Left ventricle myocardium inferior (tissue), 1 donor: Measurements from ENCODE around the gene NPHS2. TPM values are rescaled to one million over a fixed set of nuclear protein-coding genes. Genes with fewer than 3 reads are reported as not detected.
A peak's percentile ranks its signal among the peaks of the same experiment; 100 is the strongest.

ENCODE experiments used
- DNase-seq: peaks from one replicate; pipeline ENCODE4 v3.0.0-alpha.2; 2020
- H3K27ac ChIP-seq: fragments of 200-600 bp; replicated peaks from 2 replicates; pipeline ENCODE4 v1.8.0; 2021
- H3K27me3 ChIP-seq: fragments of 200-600 bp; 2 replicates; pipeline ENCODE4 v1.8.0; 2021; ENCODE audit warnings: low read depth
- H3K36me3 ChIP-seq: fragments of 200-600 bp; 2 replicates; pipeline ENCODE4 v1.8.0; 2021
- H3K4me1 ChIP-seq: fragments of 200-600 bp; 2 replicates; pipeline ENCODE4 v1.8.0; 2021
- H3K4me3 ChIP-seq: fragments of 200-600 bp; 2 replicates; pipeline ENCODE4 v1.8.0; 2021; ENCODE audit warnings: mild to moderate bottlenecking, moderate library complexity
- H3K9me3 ChIP-seq: fragments of 200-600 bp; replicated peaks from 2 replicates; pipeline ENCODE4 v1.8.0; 2021
- intact Hi-C: fragments of 100-400 bp; cut with micrococcal nuclease; formaldehyde crosslinking; loops from one replicate; pipeline ENCODE4 v1.11.0; 2022
- long read RNA-seq: library from polyadenylated mRNA; unstranded; transcript quantifications from one replicate; pipeline ENCODE4 v2.0.0, GENCODE V29; 2021
- total RNA-seq: library from RNA; stranded (reverse); fragmentation: NEBNext Ultra II Directional; extraction: Animal tissue kit (Norgen Biotek cat#: 25700); gene quantifications from one replicate; pipeline ENCODE4 v1.2.1, GENCODE V29; 2021
- TF ChIP-seq, protein P1 (sequence below): fragments of 200-600 bp; IDR thresholded peaks from 2 replicates; pipeline ENCODE4 v1.8.0; 2021; ENCODE audit warnings: antibody characterized with exemption, mild to moderate bottlenecking, borderline replicate concordance
- donor health status: DM: no; HTN: yes; CAD: no; lungs with severe emphysema.

NPHS2 gene
- total RNA-seq = not detected
- long read RNA-seq = 0 reads

DNA sequence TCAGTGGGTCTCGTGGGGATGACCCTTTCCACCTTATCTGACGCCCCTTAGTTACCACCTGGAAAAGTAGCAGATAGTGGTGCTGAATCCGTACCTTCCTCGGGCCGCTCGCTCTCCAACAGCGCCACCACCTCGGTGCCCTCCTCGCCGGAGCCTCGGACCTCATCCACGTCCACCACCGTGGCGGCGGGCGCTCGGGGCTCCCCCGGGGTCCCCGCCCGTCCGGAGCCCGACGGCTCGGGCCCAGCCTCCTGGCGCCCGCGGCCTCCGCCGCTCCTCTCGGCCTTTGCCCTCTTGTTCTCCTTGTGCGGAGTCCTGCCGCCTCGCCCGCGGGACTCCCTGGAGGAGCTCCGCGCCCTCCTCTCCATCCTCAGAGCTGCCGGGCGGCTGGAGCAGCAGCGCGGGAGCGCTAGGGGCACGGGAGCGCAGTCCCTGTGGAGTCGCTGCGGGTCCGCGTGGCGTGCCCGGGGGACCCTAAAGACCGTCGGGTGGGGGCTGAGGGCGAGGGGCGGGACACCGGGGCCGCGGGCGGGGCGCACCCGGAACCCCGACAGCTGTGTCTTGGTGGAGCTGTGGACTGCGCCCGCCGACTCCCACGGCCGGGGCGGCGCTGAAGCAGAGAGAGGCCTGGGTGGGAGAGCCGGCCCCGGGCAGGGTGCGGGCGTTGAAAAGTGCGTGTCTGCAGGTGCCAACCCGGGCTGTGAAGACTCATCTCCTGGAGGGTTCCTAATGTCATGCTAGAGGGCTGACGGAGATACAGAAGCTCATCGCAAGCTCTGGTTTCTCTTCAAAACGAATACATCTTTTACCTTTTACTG, at the start of gene NPHS2:
TSS of gene NPHS2 (minus strand) at position 452 of the 818 bp plus-strand sequence. CDS start at position 368, 84 bp downstream.
- intact Hi-C loops = no loop called here
- TF ChIP-seq, protein P1, sequence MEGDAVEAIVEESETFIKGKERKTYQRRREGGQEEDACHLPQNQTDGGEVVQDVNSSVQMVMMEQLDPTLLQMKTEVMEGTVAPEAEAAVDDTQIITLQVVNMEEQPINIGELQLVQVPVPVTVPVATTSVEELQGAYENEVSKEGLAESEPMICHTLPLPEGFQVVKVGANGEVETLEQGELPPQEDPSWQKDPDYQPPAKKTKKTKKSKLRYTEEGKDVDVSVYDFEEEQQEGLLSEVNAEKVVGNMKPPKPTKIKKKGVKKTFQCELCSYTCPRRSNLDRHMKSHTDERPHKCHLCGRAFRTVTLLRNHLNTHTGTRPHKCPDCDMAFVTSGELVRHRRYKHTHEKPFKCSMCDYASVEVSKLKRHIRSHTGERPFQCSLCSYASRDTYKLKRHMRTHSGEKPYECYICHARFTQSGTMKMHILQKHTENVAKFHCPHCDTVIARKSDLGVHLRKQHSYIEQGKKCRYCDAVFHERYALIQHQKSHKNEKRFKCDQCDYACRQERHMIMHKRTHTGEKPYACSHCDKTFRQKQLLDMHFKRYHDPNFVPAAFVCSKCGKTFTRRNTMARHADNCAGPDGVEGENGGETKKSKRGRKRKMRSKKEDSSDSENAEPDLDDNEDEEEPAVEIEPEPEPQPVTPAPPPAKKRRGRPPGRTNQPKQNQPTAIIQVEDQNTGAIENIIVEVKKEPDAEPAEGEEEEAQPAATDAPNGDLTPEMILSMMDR = no peak

GRCh38 chr1:179612361-179612760, 36.6 kb upstream of the NPHS2 start:
- no peaks in the 10 kb centered on the region for H3K36me3 ChIP-seq
- DNase-seq = no peak
- H3K4me1 ChIP-seq = no peaks in the 10 kb centered on the region
- no peaks in the 10 kb centered on the region for H3K9me3 ChIP-seq
- H3K4me3 ChIP-seq = no peak overlapping the region
- peaks cover 63% of the 10 kb centered on the region for H3K27me3 ChIP-seq
- intact Hi-C loops = no loop called here
- TF ChIP-seq, protein P1 = no peak
- no peak overlapping the region for H3K27ac ChIP-seq

More for the DNA sequence above, at the start of gene NPHS2:
- H3K27ac ChIP-seq = no peak within 1 kb of the TSS
- DNase-seq = no peak
- H3K27me3 ChIP-seq = peaks cover 95% of the 10 kb centered on the region
- no peaks in the 10 kb centered on the region for H3K36me3 ChIP-seq
- H3K9me3 ChIP-seq = no peaks in the 10 kb centered on the region
- H3K4me3 ChIP-seq = peak within 1 kb of the TSS; percentile 33
- H3K4me1 ChIP-seq = peaks cover 8% of the 10 kb centered on the region

DNA sequence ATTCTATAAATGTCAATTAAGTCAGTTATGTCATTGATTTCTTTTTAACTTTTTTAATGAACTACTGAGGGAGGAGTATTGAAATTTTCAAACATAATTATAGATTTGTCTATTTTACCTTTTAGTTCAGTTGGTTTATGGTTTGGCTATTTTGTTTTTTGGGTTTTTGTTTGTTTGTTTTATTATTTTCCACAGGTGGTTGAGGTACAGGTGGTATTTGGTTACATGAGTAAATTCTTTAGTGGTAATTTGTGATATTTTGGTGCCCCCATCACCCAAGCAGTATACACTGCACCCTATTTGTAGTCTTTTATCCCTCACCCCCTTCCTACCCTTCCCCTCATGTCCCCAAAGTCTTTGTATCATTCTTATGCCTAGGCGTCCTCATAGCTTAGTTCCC, 25.3 kb upstream of the NPHS2 start:
- TF ChIP-seq, protein P1 = no peak
- no peak for DNase-seq
- intact Hi-C loops = no loop called here

GRCh38 chr1:179599623-179600249, 24.0 kb upstream of the NPHS2 start:
- H3K4me3 ChIP-seq = no peak overlapping the region
- TF ChIP-seq, protein P1 = peak; percentile 42
- H3K27me3 ChIP-seq = peaks cover 24% of the 10 kb centered on the region
- intact Hi-C loops = no loop called here
- no peak for DNase-seq
- no peaks in the 10 kb centered on the region for H3K36me3 ChIP-seq
- peaks cover 11% of the 10 kb centered on the region for H3K9me3 ChIP-seq
- H3K4me1 ChIP-seq = no peaks in the 10 kb centered on the region
- H3K27ac ChIP-seq = no peak overlapping the region

More for the DNA sequence above, 25.3 kb upstream of the NPHS2 start:
- H3K27me3 ChIP-seq = peaks cover 22% of the 10 kb centered on the region
- no peak overlapping the region for H3K27ac ChIP-seq
- H3K9me3 ChIP-seq = peaks cover 11% of the 10 kb centered on the region
- no peak overlapping the region for H3K4me3 ChIP-seq
- H3K4me1 ChIP-seq = no peaks in the 10 kb centered on the region
- no peaks in the 10 kb centered on the region for H3K36me3 ChIP-seq

DNA sequence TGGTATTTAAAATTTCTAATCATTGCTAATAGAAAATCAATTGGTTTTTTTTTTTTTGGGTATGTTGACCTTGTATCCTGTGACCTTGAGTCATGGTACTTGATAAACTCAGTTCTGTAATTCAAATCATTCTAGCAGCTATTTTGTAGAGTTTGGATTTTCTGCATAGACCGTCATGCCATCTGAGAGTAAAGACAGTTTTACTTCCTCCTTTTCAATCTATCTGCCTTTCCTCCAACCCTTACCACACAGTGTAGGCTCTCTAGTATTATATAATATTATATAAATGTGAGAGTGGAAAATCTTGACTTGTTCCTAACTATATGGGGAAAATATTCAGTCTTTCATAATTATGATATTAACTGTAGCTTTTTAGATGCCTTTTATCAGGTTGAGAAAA, 22.9 kb upstream of the NPHS2 start:
- H3K36me3 ChIP-seq = no peaks in the 10 kb centered on the region
- no peak overlapping the region for H3K27ac ChIP-seq
- H3K27me3 ChIP-seq = peaks cover 35% of the 10 kb centered on the region
- TF ChIP-seq, protein P1 = no peak
- H3K9me3 ChIP-seq = peaks cover 11% of the 10 kb centered on the region
- DNase-seq = no peak
- no peak overlapping the region for H3K4me3 ChIP-seq
- intact Hi-C loops = no loop called here
- H3K4me1 ChIP-seq = no peaks in the 10 kb centered on the region
